ENCODE measurements around the gene GSPT2.

DNA sequence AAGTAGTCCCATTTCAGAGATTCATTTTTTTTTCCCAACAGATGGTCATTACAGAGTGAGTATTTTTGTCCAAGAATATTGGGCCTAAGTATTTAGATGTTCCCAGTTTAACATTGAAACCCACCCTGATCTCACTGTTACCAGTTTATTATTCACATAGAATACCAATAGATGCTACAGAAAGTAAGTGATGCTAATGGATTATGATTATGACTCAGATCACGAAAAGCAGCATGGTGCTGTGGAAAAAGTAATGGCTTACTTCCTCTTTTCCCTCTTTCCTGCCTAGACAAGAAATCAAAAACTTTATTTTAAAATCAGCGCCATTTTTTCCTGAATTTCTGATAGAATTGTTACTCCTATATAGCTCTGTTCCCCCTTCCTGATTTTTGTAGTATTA lies 51.9 kb downstream of the GSPT2 start:
- TF ChIP-seq ZFP3 (CRISPR knock-in tag; IDR thresholded peaks at IDR 0.05) (no peak), ISL1 (CRISPR knock-in tag; IDR thresholded peaks at IDR 0.05) (no peak), ESRRG (CRISPR knock-in tag; IDR thresholded peaks at IDR 0.05) (no peak), ZNF565 (CRISPR knock-in tag; conservative IDR thresholded peaks at IDR 0.05; ENCODE audit: low read depth) (no peak), OSR1 (CRISPR knock-in tag; IDR thresholded peaks at IDR 0.05) (no peak), RARB (CRISPR knock-in tag; IDR thresholded peaks at IDR 0.05) (no peak), PPARA (CRISPR knock-in tag; IDR thresholded peaks at IDR 0.05; ENCODE audit: borderline replicate concordance) (no peak), SNAI2 (CRISPR knock-in tag; IDR thresholded peaks at IDR 0.05) (no peak)
- TF ChIP-seq, protein P1, sequence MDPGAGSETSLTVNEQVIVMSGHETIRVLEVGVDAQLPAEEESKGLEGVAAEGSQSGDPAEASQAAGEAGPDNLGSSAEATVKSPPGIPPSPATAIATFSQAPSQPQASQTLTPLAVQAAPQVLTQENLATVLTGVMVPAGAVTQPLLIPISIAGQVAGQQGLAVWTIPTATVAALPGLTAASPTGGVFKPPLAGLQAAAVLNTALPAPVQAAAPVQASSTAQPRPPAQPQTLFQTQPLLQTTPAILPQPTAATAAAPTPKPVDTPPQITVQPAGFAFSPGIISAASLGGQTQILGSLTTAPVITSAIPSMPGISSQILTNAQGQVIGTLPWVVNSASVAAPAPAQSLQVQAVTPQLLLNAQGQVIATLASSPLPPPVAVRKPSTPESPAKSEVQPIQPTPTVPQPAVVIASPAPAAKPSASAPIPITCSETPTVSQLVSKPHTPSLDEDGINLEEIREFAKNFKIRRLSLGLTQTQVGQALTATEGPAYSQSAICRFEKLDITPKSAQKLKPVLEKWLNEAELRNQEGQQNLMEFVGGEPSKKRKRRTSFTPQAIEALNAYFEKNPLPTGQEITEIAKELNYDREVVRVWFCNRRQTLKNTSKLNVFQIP (CRISPR knock-in tag; IDR thresholded peaks at IDR 0.05; ENCODE audit: borderline replicate concordance, low read depth), result no peak
- TF ChIP-seq, protein P2, sequence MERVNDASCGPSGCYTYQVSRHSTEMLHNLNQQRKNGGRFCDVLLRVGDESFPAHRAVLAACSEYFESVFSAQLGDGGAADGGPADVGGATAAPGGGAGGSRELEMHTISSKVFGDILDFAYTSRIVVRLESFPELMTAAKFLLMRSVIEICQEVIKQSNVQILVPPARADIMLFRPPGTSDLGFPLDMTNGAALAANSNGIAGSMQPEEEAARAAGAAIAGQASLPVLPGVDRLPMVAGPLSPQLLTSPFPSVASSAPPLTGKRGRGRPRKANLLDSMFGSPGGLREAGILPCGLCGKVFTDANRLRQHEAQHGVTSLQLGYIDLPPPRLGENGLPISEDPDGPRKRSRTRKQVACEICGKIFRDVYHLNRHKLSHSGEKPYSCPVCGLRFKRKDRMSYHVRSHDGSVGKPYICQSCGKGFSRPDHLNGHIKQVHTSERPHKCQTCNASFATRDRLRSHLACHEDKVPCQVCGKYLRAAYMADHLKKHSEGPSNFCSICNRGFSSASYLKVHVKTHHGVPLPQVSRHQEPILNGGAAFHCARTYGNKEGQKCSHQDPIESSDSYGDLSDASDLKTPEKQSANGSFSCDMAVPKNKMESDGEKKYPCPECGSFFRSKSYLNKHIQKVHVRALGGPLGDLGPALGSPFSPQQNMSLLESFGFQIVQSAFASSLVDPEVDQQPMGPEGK (CRISPR knock-in tag; IDR thresholded peaks at IDR 0.05; ENCODE audit: borderline replicate concordance), result no peak
- TF ChIP-seq, protein P3, sequence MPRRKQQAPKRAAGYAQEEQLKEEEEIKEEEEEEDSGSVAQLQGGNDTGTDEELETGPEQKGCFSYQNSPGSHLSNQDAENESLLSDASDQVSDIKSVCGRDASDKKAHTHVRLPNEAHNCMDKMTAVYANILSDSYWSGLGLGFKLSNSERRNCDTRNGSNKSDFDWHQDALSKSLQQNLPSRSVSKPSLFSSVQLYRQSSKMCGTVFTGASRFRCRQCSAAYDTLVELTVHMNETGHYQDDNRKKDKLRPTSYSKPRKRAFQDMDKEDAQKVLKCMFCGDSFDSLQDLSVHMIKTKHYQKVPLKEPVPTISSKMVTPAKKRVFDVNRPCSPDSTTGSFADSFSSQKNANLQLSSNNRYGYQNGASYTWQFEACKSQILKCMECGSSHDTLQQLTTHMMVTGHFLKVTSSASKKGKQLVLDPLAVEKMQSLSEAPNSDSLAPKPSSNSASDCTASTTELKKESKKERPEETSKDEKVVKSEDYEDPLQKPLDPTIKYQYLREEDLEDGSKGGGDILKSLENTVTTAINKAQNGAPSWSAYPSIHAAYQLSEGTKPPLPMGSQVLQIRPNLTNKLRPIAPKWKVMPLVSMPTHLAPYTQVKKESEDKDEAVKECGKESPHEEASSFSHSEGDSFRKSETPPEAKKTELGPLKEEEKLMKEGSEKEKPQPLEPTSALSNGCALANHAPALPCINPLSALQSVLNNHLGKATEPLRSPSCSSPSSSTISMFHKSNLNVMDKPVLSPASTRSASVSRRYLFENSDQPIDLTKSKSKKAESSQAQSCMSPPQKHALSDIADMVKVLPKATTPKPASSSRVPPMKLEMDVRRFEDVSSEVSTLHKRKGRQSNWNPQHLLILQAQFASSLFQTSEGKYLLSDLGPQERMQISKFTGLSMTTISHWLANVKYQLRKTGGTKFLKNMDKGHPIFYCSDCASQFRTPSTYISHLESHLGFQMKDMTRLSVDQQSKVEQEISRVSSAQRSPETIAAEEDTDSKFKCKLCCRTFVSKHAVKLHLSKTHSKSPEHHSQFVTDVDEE (CRISPR knock-in tag; IDR thresholded peaks at IDR 0.05), result no peak
